HepG2 (cell line): ENCODE data around the gene QDPR. TPM values are rescaled to one million over a fixed set of nuclear protein-coding genes. Genes with fewer than 3 reads are reported as not detected.

Source experiments
- ATAC-seq: fragments of 200-7000 bp; cut with Tn5 transposase; 3 replicates; pipeline ENCODE4 v1.9.1; 2020; ENCODE audit warnings: mild to moderate bottlenecking, moderate library complexity
- BruUV-seq: library from RNA; stranded (reverse); fragments of 400-500 nt; replicated peaks from 2 replicates; lab custom pipeline; 2021; lab: Mats Ljungman, UMichigan
- CTCF ChIA-PET: fragments of 300-600 bp; formaldehyde crosslinking; extraction: SDS; loops from one replicate; lab custom pipeline; 2021; ENCODE audit warnings: low total read pairs, inconsistent platforms, low intra/inter-chr PET ratio; lab: Yijun Ruan, JAX
- POLR2A ChIA-PET: fragments of 350-600 bp; sonication (Branson Sonifier 250); formaldehyde crosslinking; loops from one replicate; lab custom pipeline; 2020; ENCODE audit warnings: antibody characterized with exemption, inconsistent platforms; lab: Yijun Ruan, JAX
- DNase-seq: peaks from one replicate; pipeline ENCODE4 v3.0.0-alpha.2; 2015; ENCODE audit warnings: low spot score
- FAIRE-seq: peaks from 3 replicates; lab custom pipeline; 2011; peaks lifted over from hg19 to GRCh38; lab: Jason Lieb, UNC
- H2AFZ ChIP-seq: one replicate; pipeline ENCODE4 v1.6.1; 2011; ENCODE audit warnings: low read length, inconsistent platforms
- H3K27ac ChIP-seq: fragments of 300-600 bp; 3 replicates; pipeline ENCODE4 v1.8.0; 2011; ENCODE audit warnings: mixed run types, mild to moderate bottlenecking, mixed read lengths, low read length, inconsistent platforms; ENCODE audit not compliant: insufficient read depth; ENCODE audit errors: extremely low read length
- H3K27me3 ChIP-seq, 2 experiments: fragments of 200-600 bp in 1 of 2; 2 replicates in 1 of 2; 3 replicates in 1 of 2; pipeline versions ENCODE4 v1.6.0 to v1.8.0; 2011; ENCODE audit warnings: low read length in 2 of 2, mild to moderate bottlenecking in 2 of 2, moderate library complexity in 2 of 2, inconsistent platforms in 1 of 2; ENCODE audit not compliant: insufficient read depth in 2 of 2, control insufficient read depth in 1 of 2
- H3K36me3 ChIP-seq, 2 experiments: fragments of 200-600 bp in 1 of 2; replicated peaks in 1 of 2; 2 replicates in 1 of 2; 3 replicates in 1 of 2; pipeline versions ENCODE4 v1.5.1 to v1.8.0; 2011; ENCODE audit warnings: low read length in 2 of 2, inconsistent platforms in 1 of 2; ENCODE audit not compliant: insufficient read depth in 2 of 2, control insufficient read depth in 1 of 2
- H3K4me1 ChIP-seq: 2 replicates; pipeline ENCODE4 v1.5.1; 2012; ENCODE audit warnings: low read length, inconsistent platforms; ENCODE audit not compliant: insufficient read depth
- H3K4me2 ChIP-seq: 2 replicates; pipeline ENCODE4 v1.6.0; 2011; ENCODE audit warnings: low read depth, low read length, inconsistent platforms
- H3K4me3 ChIP-seq, 3 experiments: fragments of 200-600 bp in 1 of 3; sonication (generic), shearing (Covaris generic) in 1 of 3; replicated peaks in 1 of 3; 2 replicates each; pipeline ENCODE4 v1.5.1; 2011 to 2016; ENCODE audit warnings: low read length in 3 of 3, inconsistent platforms in 2 of 3, low read depth in 2 of 3, mild to moderate bottlenecking in 2 of 3, control low read depth in 1 of 3, mixed read lengths in 1 of 3; ENCODE audit not compliant: insufficient read depth in 1 of 3
- H3K79me2 ChIP-seq: one replicate; pipeline ENCODE4 v1.6.1; 2011; ENCODE audit warnings: low read length, inconsistent platforms; ENCODE audit not compliant: insufficient read depth
- H3K9ac ChIP-seq: 2 replicates; pipeline ENCODE4 v1.6.0; 2011; ENCODE audit warnings: mild to moderate bottlenecking, low read depth, low read length, inconsistent platforms; ENCODE audit not compliant: insufficient read depth
- H3K9me3 ChIP-seq: 2 replicates; pipeline ENCODE4 v1.5.1; 2012; ENCODE audit warnings: mild to moderate bottlenecking, low read length
- H4K20me1 ChIP-seq: 2 replicates; pipeline ENCODE4 v1.6.0; 2011; ENCODE audit warnings: inconsistent platforms, mild to moderate bottlenecking, low read length, moderate library complexity; ENCODE audit not compliant: insufficient read depth
- AFF4 ChIP-seq: sonication (generic); formaldehyde crosslinking; IDR thresholded peaks from 2 replicates; pipeline ENCODE4 v1.4.0; 2020; ENCODE audit warnings: missing genetic modification reagents
- CBX5 ChIP-seq: sonication (generic); formaldehyde crosslinking; IDR thresholded peaks from 2 replicates; pipeline ENCODE4 v1.4.0; 2020; ENCODE audit warnings: missing genetic modification reagents, borderline replicate concordance
- EP300 ChIP-seq, 3 experiments: sonication (generic) in 1 of 3; formaldehyde crosslinking in 1 of 3; IDR thresholded peaks; 2 replicates each; pipeline versions ENCODE4 v1.5.1 to v1.6.1; 2011 to 2020; ENCODE audit warnings: low read depth in 2 of 3, low read length in 2 of 3, borderline replicate concordance in 1 of 3, improper control_type of control experiment in 1 of 3, mild to moderate bottlenecking in 1 of 3, missing genetic modification reagents in 1 of 3, moderate library complexity in 1 of 3
- FOXA3 ChIP-seq: IDR thresholded peaks from 2 replicates; pipeline ENCODE4 v1.6.1; 2016; ENCODE audit warnings: missing genetic modification reagents, missing compliant biosample characterization
- KLF6 ChIP-seq: IDR thresholded peaks from 2 replicates; pipeline ENCODE4 v1.8.0; 2016; ENCODE audit warnings: missing biosample characterization, missing genetic modification reagents
- NR2C2 ChIP-seq: sonication (generic); formaldehyde crosslinking; IDR thresholded peaks from 2 replicates; pipeline ENCODE4 v1.4.0; 2020; ENCODE audit warnings: missing genetic modification reagents, mild to moderate bottlenecking, moderate library complexity, borderline replicate concordance
- NR2F2 ChIP-seq: IDR thresholded peaks from 2 replicates; pipeline ENCODE4 v1.6.1; 2012; ENCODE audit warnings: low read depth, inconsistent platforms, borderline replicate concordance
- NRL ChIP-seq: sonication (generic); formaldehyde crosslinking; IDR thresholded peaks from 2 replicates; pipeline ENCODE4 v1.5.0; 2020; ENCODE audit warnings: missing genetic modification reagents, mild to moderate bottlenecking, moderate library complexity, borderline replicate concordance
- ZHX1 ChIP-seq: sonication (generic); formaldehyde crosslinking; IDR thresholded peaks from 2 replicates; pipeline ENCODE4 v1.8.1; 2022; ENCODE audit warnings: low read depth, mild to moderate bottlenecking, missing genetic modification reagents
- ZNF251 ChIP-seq: sonication (generic); formaldehyde crosslinking; IDR thresholded peaks from 2 replicates; pipeline ENCODE4 v1.9.0; 2021; ENCODE audit warnings: mild to moderate bottlenecking, missing genetic modification reagents
- ZNF326 ChIP-seq: sonication (generic); formaldehyde crosslinking; IDR thresholded peaks from 2 replicates; pipeline ENCODE4 v1.4.0; 2020; ENCODE audit warnings: missing genetic modification reagents, borderline replicate concordance
- ZNF7 ChIP-seq: IDR thresholded peaks from 2 replicates; pipeline ENCODE4 v1.6.1; 2016; ENCODE audit warnings: missing biosample characterization, missing genetic modification reagents
- ZNF772 ChIP-seq: sonication (generic); formaldehyde crosslinking; IDR thresholded peaks from 2 replicates; pipeline ENCODE4 v1.5.0; 2020; ENCODE audit warnings: mild to moderate bottlenecking, missing genetic modification reagents
- ZNF839 ChIP-seq: sonication (generic); formaldehyde crosslinking; IDR thresholded peaks from 2 replicates; pipeline ENCODE4 v1.4.0; 2020; ENCODE audit warnings: missing genetic modification reagents, mild to moderate bottlenecking, borderline replicate concordance
- ZSCAN5A ChIP-seq: sonication (generic); formaldehyde crosslinking; IDR thresholded peaks from 2 replicates; pipeline ENCODE4 v1.8.0; 2022; ENCODE audit warnings: mild to moderate bottlenecking, missing genetic modification reagents, borderline replicate concordance
- WGBS: methylation state at CpG from one replicate; pipeline ENCODE4 v1.1.6; 2017; ENCODE audit warnings: low lambda C conversion rate; 5-methylcytosine and 5-hydroxymethylcytosine counted together
- in situ Hi-C: cut with HindIII; loops from 2 replicates; pipeline ENCODE4 v1.10.0; 2017; ENCODE audit warnings: low pct_unique_long_range_greater_than_20kb; ENCODE audit not compliant: extremely low pct_ligation_motif_present
- intact Hi-C: fragments of 100-400 bp; cut with micrococcal nuclease; formaldehyde crosslinking; loops from one replicate; pipeline ENCODE4 v1.10.0; 2022; ENCODE audit not compliant: unreplicated experiment
- polyA plus RNA-seq, 8 experiments: library from polyadenylated mRNA; depleted of rRNA in 3 of 8; stranded (reverse) in 7 of 8; unstranded in 1 of 8; fragments of >200 nt; fragmentation: Illumina TruSeq in 4 of 8; extraction: Trizol in 4 of 8; gene quantifications; 2 replicates each; pipeline versions ENCODE4 v1.2.1 to v1.2.3, GENCODE V29; 2011 to 2016; ENCODE audit warnings: low read depth in 4 of 8, missing spikeins in 1 of 8, mixed read lengths in 1 of 8; ENCODE audit not compliant: insufficient read depth in 1 of 8
- total RNA-seq, 5 experiments: library from RNA; depleted of rRNA; stranded (reverse); fragments of >200 nt; fragmentation: Illumina TruSeq; extraction: Trizol; gene quantifications; 2 replicates each; pipeline ENCODE4 v1.2.3, GENCODE V29; 2016; ENCODE audit warnings: low read depth in 1 of 5

Gene QDPR
- total and polyA plus RNA-seq, 2 of the 13 experiments (the other 11 are each of a cell fraction or from before 2014, with no cell fraction given), result 9.9 to 95.5 TPM

- CTCF ChIA-PET, result no interaction called here
- POLR2A ChIA-PET, result interaction anchor here (0.9 to 5.2 kb wide), 7 partner anchors 8 to 55 kb away, joined by 3 to 49 read pairs (median 10); partner anchors contain the start of genes LAP3 and MED28
- Histone ChIP-seq H3K27me3 (no peaks in the 10 kb centered on the region), H3K9ac (peak overlapping the region; percentile 43), H2AFZ (no peak overlapping the region), H3K4me1 (peaks cover 71% of the 10 kb centered on the region), H3K36me3 (no peaks in the 10 kb centered on the region), H3K79me2 (no peaks in the 10 kb centered on the region), H4K20me1 (no peaks in the 10 kb centered on the region), H3K27ac (peak overlapping the region; percentile 90), H3K4me3 (peak overlapping the region in 1 of 3 experiments; percentile 29; a peak in 1 of 6 replicates), H3K4me2 (peak overlapping the region; percentile 25), H3K9me3 (no peaks in the 10 kb centered on the region)
- BruUV-seq, result no TSS peak
- WGBS, result 31% methylated on average over 6 of the region's 6 CpGs
- DNase-seq (peak; percentile 57), ATAC-seq (peak; percentile 30), FAIRE-seq (peak; percentile 8)
- in situ Hi-C loops, result loop anchor here (25.0 kb wide), 1 partner anchor 452 kb away; the partner anchor contains the start of gene LCORL
- intact Hi-C loops, result no loop called here
- no peak for TF ChIP-seq ZNF839 (CRISPR knock-in tag)
- no peak for TF ChIP-seq ZSCAN5A (CRISPR knock-in tag)
- TF ChIP-seq FOXA3, result no peak
- no peak for TF ChIP-seq ZNF772 (CRISPR knock-in tag)
- TF ChIP-seq ZNF7 (CRISPR knock-in tag), result no peak
- TF ChIP-seq ZHX1 (CRISPR knock-in tag), result peak; percentile 30; the same call in 1 of the 2 replicates
- TF ChIP-seq AFF4, result no peak
- no peak for TF ChIP-seq KLF6 (CRISPR knock-in tag)
- TF ChIP-seq EP300 (IDR thresholded peaks at IDR 0.05; ENCODE audit: low read depth in 2 of 2, low read length in 2 of 2), result no peak; a peak in 1 of 4 replicates
- TF ChIP-seq EP300 (CRISPR knock-in tag; IDR thresholded peaks at IDR 0.05; ENCODE audit: borderline replicate concordance), result peak; percentile 38; the same call in 1 of the 2 replicates
- no peak; the same call in 1 of the 2 replicates for TF ChIP-seq CBX5 (CRISPR knock-in tag)
- TF ChIP-seq ZNF251, result no peak
- no peak for TF ChIP-seq ZNF326 (CRISPR knock-in tag)
- no peak for TF ChIP-seq NRL (CRISPR knock-in tag)
- peak; percentile 10; the same call in 1 of the 2 replicates for TF ChIP-seq NR2C2 (CRISPR knock-in tag)
- TF ChIP-seq NR2F2, result no peak
Observed at GRCh38 chr4:17560065-17560673, 48.3 kb upstream of the QDPR start.
